H9 (cell line): ENCODE data around the gene CRY1. TPM values are rescaled to one million over a fixed set of nuclear protein-coding genes. Genes with fewer than 3 reads are reported as not detected.

ENCODE experiments used
- DNase-seq: peaks from one replicate; pipeline ENCODE4 v3.0.0-alpha.2; 2017
- H2AFZ ChIP-seq: one replicate; pipeline ENCODE4 v1.6.1; 2013; ENCODE audit warnings: mild to moderate bottlenecking, low read length, control low read depth, moderate library complexity
- H2AK5ac ChIP-seq: 2 replicates; pipeline ENCODE4 v1.6.1; 2013; ENCODE audit warnings: low read length, control low read depth, mixed read lengths; ENCODE audit not compliant: insufficient read length
- H2BK120ac ChIP-seq: one replicate; pipeline ENCODE4 v1.6.1; 2013; ENCODE audit warnings: low read depth, mild to moderate bottlenecking, low read length, control low read depth, inconsistent platforms; ENCODE audit not compliant: poor library complexity, severe bottlenecking
- H2BK12ac ChIP-seq: 2 replicates; pipeline ENCODE4 v1.6.1; 2013; ENCODE audit warnings: low read length, control low read depth, mixed read lengths, low read depth; ENCODE audit not compliant: insufficient read length
- H2BK15ac ChIP-seq: 2 replicates; pipeline ENCODE4 v1.6.1; 2013; ENCODE audit warnings: low read depth, low read length, control low read depth
- H2BK20ac ChIP-seq: one replicate; pipeline ENCODE4 v1.6.1; 2013; ENCODE audit warnings: low read depth, mild to moderate bottlenecking, low read length, control low read depth, inconsistent platforms; ENCODE audit not compliant: poor library complexity, severe bottlenecking
- H2BK5ac ChIP-seq: 2 replicates; pipeline ENCODE4 v1.6.1; 2013; ENCODE audit warnings: low read length, control low read depth, mixed read lengths; ENCODE audit not compliant: insufficient read length
- H3K14ac ChIP-seq: 2 replicates; pipeline ENCODE4 v1.6.1; 2013; ENCODE audit warnings: low read length, control low read depth; ENCODE audit not compliant: insufficient read depth
- H3K18ac ChIP-seq: 2 replicates; pipeline ENCODE4 v1.6.1; 2013; ENCODE audit warnings: low read depth, mild to moderate bottlenecking, mixed read lengths, low read length, control low read depth; ENCODE audit not compliant: insufficient read length
- H3K23ac ChIP-seq: 2 replicates; pipeline ENCODE4 v1.6.1; 2013; ENCODE audit warnings: low read length, control low read depth, mixed read lengths, low read depth; ENCODE audit not compliant: insufficient read length
- H3K23me2 ChIP-seq: 2 replicates; pipeline ENCODE4 v1.6.1; 2013; ENCODE audit warnings: low read depth, mild to moderate bottlenecking, mixed read lengths, low read length, control low read depth; ENCODE audit not compliant: insufficient read length, poor library complexity, severe bottlenecking
- H3K27ac ChIP-seq: 2 replicates; pipeline ENCODE4 v1.5.1; 2013; ENCODE audit warnings: low read length, control low read depth, mixed read lengths, low read depth; ENCODE audit not compliant: insufficient read length
- H3K27me3 ChIP-seq: 2 replicates; pipeline ENCODE4 v1.6.1; 2013; ENCODE audit warnings: low read length, control low read depth, inconsistent platforms; ENCODE audit not compliant: insufficient read depth
- H3K4ac ChIP-seq: 2 replicates; pipeline ENCODE4 v1.6.1; 2013; ENCODE audit warnings: low read depth, mild to moderate bottlenecking, control low read depth, inconsistent platforms, low read length, moderate library complexity
- H3K4me1 ChIP-seq: 2 replicates; pipeline ENCODE4 v1.6.1; 2013; ENCODE audit warnings: low read length, control low read depth, inconsistent platforms; ENCODE audit not compliant: insufficient read depth
- H3K4me2 ChIP-seq: 2 replicates; pipeline ENCODE4 v1.6.1; 2013; ENCODE audit warnings: low read length, control low read depth, mixed read lengths; ENCODE audit not compliant: insufficient read length, insufficient read depth
- H3K56ac ChIP-seq: 2 replicates; pipeline ENCODE4 v1.6.1; 2013; ENCODE audit warnings: low read depth, mild to moderate bottlenecking, mixed read lengths, low read length, control low read depth; ENCODE audit not compliant: insufficient read length
- H3K79me1 ChIP-seq: 2 replicates; pipeline ENCODE4 v1.6.1; 2013; ENCODE audit warnings: low read depth, mild to moderate bottlenecking, moderate library complexity, low read length, control low read depth, inconsistent platforms; ENCODE audit not compliant: insufficient read depth, poor library complexity, severe bottlenecking
- H3K79me2 ChIP-seq: 2 replicates; pipeline ENCODE4 v1.6.1; 2013; ENCODE audit warnings: low read length, control low read depth, inconsistent platforms; ENCODE audit not compliant: insufficient read depth
- H3K9ac ChIP-seq: 2 replicates; pipeline ENCODE4 v1.6.1; 2013; ENCODE audit warnings: low read length, control low read depth, mixed read lengths; ENCODE audit not compliant: insufficient read length; ENCODE audit errors: extremely low read depth
- H3K9me3 ChIP-seq: one replicate; pipeline ENCODE4 v1.6.1; 2013; ENCODE audit warnings: low read depth, low read length, inconsistent platforms; ENCODE audit not compliant: control insufficient read depth
- H3T11ph ChIP-seq: one replicate; pipeline ENCODE4 v1.6.1; 2013; ENCODE audit warnings: mild to moderate bottlenecking, low read length, control low read depth, inconsistent platforms
- H4K20me1 ChIP-seq: one replicate; pipeline ENCODE4 v1.6.1; 2013; ENCODE audit not compliant: control insufficient read depth, insufficient read length, insufficient read depth
- H4K5ac ChIP-seq: 2 replicates; pipeline ENCODE4 v1.6.1; 2013; ENCODE audit warnings: low read depth, mild to moderate bottlenecking, mixed read lengths, low read length, control low read depth; ENCODE audit not compliant: insufficient read length
- H4K8ac ChIP-seq: replicated peaks from 2 replicates; pipeline ENCODE4 v1.6.1; 2013; ENCODE audit warnings: low read length, control low read depth, mixed read lengths, low read depth; ENCODE audit not compliant: insufficient read length
- H4K91ac ChIP-seq: 2 replicates; pipeline ENCODE4 v1.6.1; 2013; ENCODE audit warnings: low read depth, mild to moderate bottlenecking, moderate library complexity, mixed read lengths, low read length, control low read depth; ENCODE audit not compliant: insufficient read length
- H3K27ac Mint-ChIP-seq, 3 experiments: 2 replicates in 2 of 3; 3 replicates in 1 of 3; pipeline ENCODE4 v1.8.0; 2020 to 2021; ENCODE audit warnings: mixed read lengths in 3 of 3, mild to moderate bottlenecking in 1 of 3, moderate library complexity in 1 of 3
- H3K27me3 Mint-ChIP-seq: 2 replicates; pipeline ENCODE4 v1.8.0; 2021; ENCODE audit warnings: low read depth, mild to moderate bottlenecking, moderate library complexity, mixed read lengths
- H3K36me3 Mint-ChIP-seq, 3 experiments: 2 replicates in 2 of 3; 3 replicates in 1 of 3; pipeline ENCODE4 v1.8.0; 2020 to 2021; ENCODE audit warnings: low read depth in 3 of 3, mixed read lengths in 3 of 3; ENCODE audit not compliant: insufficient read depth in 1 of 3
- H3K4me1 Mint-ChIP-seq, 2 experiments: 2 replicates each; pipeline ENCODE4 v1.8.0; 2020; ENCODE audit warnings: mixed read lengths in 2 of 2
- H3K4me3 Mint-ChIP-seq, 2 experiments: 2 replicates in 1 of 2; 3 replicates in 1 of 2; pipeline ENCODE4 v1.8.0; 2020 to 2021; ENCODE audit warnings: mild to moderate bottlenecking in 2 of 2, mixed read lengths in 2 of 2, moderate library complexity in 1 of 2
- H3K9me3 Mint-ChIP-seq, 2 experiments: 2 replicates in 1 of 2; 3 replicates in 1 of 2; pipeline ENCODE4 v1.8.0; 2020; ENCODE audit warnings: mild to moderate bottlenecking in 2 of 2, mixed read lengths in 2 of 2, moderate library complexity in 1 of 2
- WGBS: extraction: QIAGEN DNeasy Blood & Tissue Kit; methylation state at CpG from one replicate; pipeline ENCODE4 v1.1.7; 2013; ENCODE audit warnings: missing lambda C conversion rate, low lambda C conversion rate, mixed read lengths; ENCODE audit not compliant: insufficient read length; ENCODE audit errors: extremely low coverage; 5-methylcytosine and 5-hydroxymethylcytosine counted together
- total RNA-seq: library from RNA; stranded (reverse); gene quantifications from 2 replicates; pipeline ENCODE4 v1.2.1, GENCODE V29; 2021
- TF ChIP-seq, protein P1 (sequence below): fragments of 200-600 bp; sonication (generic); conservative IDR thresholded peaks from 3 replicates; pipeline ENCODE4 v1.8.0; 2021; ENCODE audit warnings: antibody characterized with exemption, mild to moderate bottlenecking

Gene CRY1
- total RNA-seq, 1 experiment from 2014 or later = 23.5 TPM

DNA sequence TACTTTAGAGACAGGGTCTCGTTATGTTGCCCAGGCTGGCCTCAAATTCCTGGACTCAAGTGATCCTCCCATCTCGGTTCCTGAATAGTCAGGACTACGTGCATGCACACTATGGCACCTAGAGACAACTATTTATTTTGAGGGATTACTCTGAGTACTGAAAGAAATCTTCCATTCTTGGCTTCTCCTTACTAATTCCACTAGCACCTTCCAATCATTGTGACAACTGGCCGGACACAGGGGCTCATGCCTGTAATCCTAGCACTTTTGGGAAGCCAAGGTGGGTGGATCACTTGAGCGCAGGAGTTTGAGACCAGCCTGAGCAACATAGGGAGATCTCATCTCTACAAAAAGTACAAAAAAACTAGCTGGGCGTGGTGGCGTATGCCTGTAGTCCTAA, 64.3 kb downstream of the CRY1 start:
- Histone ChIP-seq H3K27me3 (no peaks in the 10 kb centered on the region), H2AFZ (no peak overlapping the region), H3K9ac (no peak overlapping the region), H2BK20ac (no peak overlapping the region), H3K79me2 (no peaks in the 10 kb centered on the region), H3K14ac (no peak overlapping the region), H3T11ph (no peak overlapping the region), H3K4me2 (no peak overlapping the region), H4K20me1 (no peaks in the 10 kb centered on the region), H2BK5ac (no peak overlapping the region), H4K5ac (no peak overlapping the region), H2BK12ac (no peak overlapping the region), H3K4ac (no peak overlapping the region), H2BK15ac (no peak overlapping the region), H3K23me2 (no peaks in the 10 kb centered on the region), H4K8ac (no peak overlapping the region), H2BK120ac (no peak overlapping the region), H3K4me1 (no peaks in the 10 kb centered on the region), H2AK5ac (no peak overlapping the region), H3K18ac (no peak overlapping the region), H3K79me1 (no peaks in the 10 kb centered on the region), H3K27ac (no peak overlapping the region), H4K91ac (no peak overlapping the region), H3K23ac (no peak overlapping the region), H3K9me3 (no peaks in the 10 kb centered on the region), H3K56ac (no peak overlapping the region)
- WGBS = no CpG with 5 or more reads among the region's 7 CpGs
- Mint-ChIP-seq H3K36me3 (no peaks in the 10 kb centered on the region), H3K27me3 (no peaks in the 10 kb centered on the region), H3K4me1 (peaks cover 5 to 11% of the 10 kb centered on the region in 2 experiments), H3K4me3 (no peak overlapping the region), H3K9me3 (no peaks in the 10 kb centered on the region), H3K27ac (peak overlapping the region in 2 of 3 experiments; percentile 47 to 72; a peak in 2 of 7 replicates)
- no peak for DNase-seq
- TF ChIP-seq, protein P1, sequence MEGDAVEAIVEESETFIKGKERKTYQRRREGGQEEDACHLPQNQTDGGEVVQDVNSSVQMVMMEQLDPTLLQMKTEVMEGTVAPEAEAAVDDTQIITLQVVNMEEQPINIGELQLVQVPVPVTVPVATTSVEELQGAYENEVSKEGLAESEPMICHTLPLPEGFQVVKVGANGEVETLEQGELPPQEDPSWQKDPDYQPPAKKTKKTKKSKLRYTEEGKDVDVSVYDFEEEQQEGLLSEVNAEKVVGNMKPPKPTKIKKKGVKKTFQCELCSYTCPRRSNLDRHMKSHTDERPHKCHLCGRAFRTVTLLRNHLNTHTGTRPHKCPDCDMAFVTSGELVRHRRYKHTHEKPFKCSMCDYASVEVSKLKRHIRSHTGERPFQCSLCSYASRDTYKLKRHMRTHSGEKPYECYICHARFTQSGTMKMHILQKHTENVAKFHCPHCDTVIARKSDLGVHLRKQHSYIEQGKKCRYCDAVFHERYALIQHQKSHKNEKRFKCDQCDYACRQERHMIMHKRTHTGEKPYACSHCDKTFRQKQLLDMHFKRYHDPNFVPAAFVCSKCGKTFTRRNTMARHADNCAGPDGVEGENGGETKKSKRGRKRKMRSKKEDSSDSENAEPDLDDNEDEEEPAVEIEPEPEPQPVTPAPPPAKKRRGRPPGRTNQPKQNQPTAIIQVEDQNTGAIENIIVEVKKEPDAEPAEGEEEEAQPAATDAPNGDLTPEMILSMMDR = no peak
